Ectodermal cell (in vitro differentiated cells): Measurements from ENCODE around the gene PROSER1.
A peak's percentile ranks its signal among the peaks of the same experiment; 100 is the strongest.

Experiments
- H3K27ac ChIP-seq: 2 replicates; pipeline ENCODE4 v1.7.0; 2013; ENCODE audit warnings: mild to moderate bottlenecking, low read depth, low read length; ENCODE audit not compliant: insufficient read depth, poor library complexity, severe bottlenecking
- H3K27me3 ChIP-seq: 2 replicates; pipeline ENCODE4 v1.7.0; 2013; ENCODE audit warnings: mild to moderate bottlenecking, low read length; ENCODE audit not compliant: insufficient read depth, control insufficient read depth, poor library complexity, severe bottlenecking
- H3K36me3 ChIP-seq: one replicate; pipeline ENCODE4 v1.7.0; 2013; ENCODE audit warnings: low read length; ENCODE audit not compliant: control insufficient read depth, insufficient read depth
- H3K4me1 ChIP-seq: one replicate; pipeline ENCODE4 v1.7.0; 2013; ENCODE audit warnings: low read length; ENCODE audit not compliant: control insufficient read depth, insufficient read depth
- H3K4me3 ChIP-seq: 2 replicates; pipeline ENCODE4 v1.7.0; 2013; ENCODE audit warnings: low read depth, low read length, control low read depth; ENCODE audit not compliant: insufficient read depth
- H3K9me3 ChIP-seq: 2 replicates; pipeline ENCODE4 v1.7.0; 2013; ENCODE audit warnings: mild to moderate bottlenecking, low read length, moderate library complexity; ENCODE audit not compliant: control insufficient read depth
- WGBS, 2 experiments: methylation state at CpG; one replicate each; pipeline ENCODE4 v1.1.7; 2013; ENCODE audit warnings: missing lambda C conversion rate in 2 of 2; 5-methylcytosine and 5-hydroxymethylcytosine counted together

The PROSER1 gene

GRCh38 chr13:39035204-39035603 is 2.7 kb downstream of the PROSER1 start:
- H3K9me3 ChIP-seq = no peaks in the 10 kb centered on the region
- no peak overlapping the region for H3K27ac ChIP-seq
- H3K4me3 ChIP-seq = peak overlapping the region; percentile 95
- H3K36me3 ChIP-seq = no peaks in the 10 kb centered on the region
- H3K27me3 ChIP-seq = no peaks in the 10 kb centered on the region
- H3K4me1 ChIP-seq = peaks cover 19% of the 10 kb centered on the region
- 44 to 62% methylated on average over 2 of the region's 2 CpGs for WGBS, 2 experiments

GRCh38 chr13:39034085-39034484 is 3.8 kb downstream of the PROSER1 start:
- Histone ChIP-seq H3K27me3 (no peaks in the 10 kb centered on the region), H3K27ac (no peak overlapping the region), H3K4me1 (peaks cover 14% of the 10 kb centered on the region), H3K9me3 (no peaks in the 10 kb centered on the region), H3K4me3 (no peak overlapping the region), H3K36me3 (no peaks in the 10 kb centered on the region)
- WGBS, 2 experiments = 89 to 91% methylated on average over 1 of the region's 1 CpG

DNA sequence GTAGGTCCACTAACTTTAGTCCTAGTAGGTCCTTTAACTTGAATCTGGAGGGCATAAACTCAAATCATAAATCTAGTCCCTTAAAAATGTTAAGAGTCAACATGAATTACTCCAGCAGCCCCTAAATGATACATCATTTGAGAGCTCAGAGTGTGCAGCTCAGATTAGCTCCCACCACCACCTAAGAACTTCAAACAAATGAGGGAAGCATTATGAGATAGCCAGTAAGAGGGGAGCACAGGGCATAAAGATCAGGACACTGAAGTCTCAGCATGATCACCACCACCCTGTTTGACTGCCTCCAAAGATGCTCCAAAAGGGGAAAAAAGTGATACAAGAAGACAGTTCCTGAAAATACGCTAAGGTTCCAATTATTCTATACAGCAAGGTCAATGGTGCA is 5.7 kb downstream of the PROSER1 start:
- Histone ChIP-seq H3K4me3 (no peak overlapping the region), H3K36me3 (peaks cover 6% of the 10 kb centered on the region), H3K4me1 (peaks cover 12% of the 10 kb centered on the region), H3K27me3 (no peaks in the 10 kb centered on the region), H3K9me3 (no peaks in the 10 kb centered on the region), H3K27ac (no peak overlapping the region)
- WGBS, 2 experiments = 100% methylated on average over 1 of the region's 1 CpG

GRCh38 chr13:39025433-39025839 is 12.5 kb downstream of the PROSER1 start:
- Histone ChIP-seq H3K9me3 (no peaks in the 10 kb centered on the region), H3K4me3 (no peak overlapping the region), H3K27ac (no peak overlapping the region), H3K36me3 (peaks cover 38% of the 10 kb centered on the region), H3K27me3 (no peaks in the 10 kb centered on the region), H3K4me1 (peaks cover 2% of the 10 kb centered on the region)
- 23 to 43% methylated on average over 1 to 2 of the region's 2 CpGs for WGBS, 2 experiments

DNA sequence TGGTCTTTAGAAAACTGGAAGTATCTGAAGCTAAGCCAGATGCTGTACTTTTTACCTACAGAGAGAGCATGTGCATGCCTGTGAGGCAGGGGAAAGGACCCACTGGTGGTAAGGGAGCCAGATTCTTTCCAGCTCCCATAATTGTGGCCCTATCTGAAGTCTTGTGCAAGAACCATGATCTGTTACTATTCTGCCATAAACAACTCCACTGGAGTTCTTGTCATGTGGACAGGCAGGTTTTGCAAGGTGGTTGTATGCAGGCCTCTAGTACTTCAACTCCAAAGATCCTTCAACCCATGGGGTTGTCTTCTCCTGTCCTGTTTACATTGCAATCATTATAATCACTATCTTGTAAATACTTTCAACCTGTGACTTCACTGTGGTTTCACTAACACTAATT is 14.1 kb downstream of the PROSER1 start:
- no peaks in the 10 kb centered on the region for H3K27me3 ChIP-seq
- H3K27ac ChIP-seq = no peak overlapping the region
- peaks cover 2% of the 10 kb centered on the region for H3K4me1 ChIP-seq
- H3K9me3 ChIP-seq = no peaks in the 10 kb centered on the region
- no peak overlapping the region for H3K4me3 ChIP-seq
- H3K36me3 ChIP-seq = peaks cover 38% of the 10 kb centered on the region

DNA sequence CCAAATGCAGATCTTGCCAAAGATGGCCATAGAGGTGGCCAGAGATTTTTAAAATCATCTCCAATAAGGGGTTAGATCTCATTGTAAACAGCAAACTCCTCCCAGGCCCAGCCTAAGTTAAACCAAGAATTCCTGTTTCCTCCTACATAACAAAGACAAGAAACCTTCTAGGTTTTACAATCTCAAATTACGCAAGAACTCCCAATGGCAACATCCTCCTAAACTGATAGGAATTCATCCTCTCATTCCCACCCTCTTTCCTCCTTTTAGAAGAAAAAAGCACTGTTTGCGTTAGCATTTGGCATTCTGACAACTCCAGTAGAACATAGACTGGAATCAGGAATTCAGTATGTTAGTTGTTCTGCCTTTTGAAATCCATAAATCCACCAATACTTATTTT is 14.6 kb downstream of the PROSER1 start:
- Histone ChIP-seq H3K36me3 (peaks cover 38% of the 10 kb centered on the region), H3K27ac (no peak overlapping the region), H3K27me3 (no peaks in the 10 kb centered on the region), H3K4me1 (peaks cover 2% of the 10 kb centered on the region), H3K4me3 (no peak overlapping the region), H3K9me3 (no peaks in the 10 kb centered on the region)
- 75 to 82% methylated on average over 2 of the region's 2 CpGs for WGBS, 2 experiments

DNA sequence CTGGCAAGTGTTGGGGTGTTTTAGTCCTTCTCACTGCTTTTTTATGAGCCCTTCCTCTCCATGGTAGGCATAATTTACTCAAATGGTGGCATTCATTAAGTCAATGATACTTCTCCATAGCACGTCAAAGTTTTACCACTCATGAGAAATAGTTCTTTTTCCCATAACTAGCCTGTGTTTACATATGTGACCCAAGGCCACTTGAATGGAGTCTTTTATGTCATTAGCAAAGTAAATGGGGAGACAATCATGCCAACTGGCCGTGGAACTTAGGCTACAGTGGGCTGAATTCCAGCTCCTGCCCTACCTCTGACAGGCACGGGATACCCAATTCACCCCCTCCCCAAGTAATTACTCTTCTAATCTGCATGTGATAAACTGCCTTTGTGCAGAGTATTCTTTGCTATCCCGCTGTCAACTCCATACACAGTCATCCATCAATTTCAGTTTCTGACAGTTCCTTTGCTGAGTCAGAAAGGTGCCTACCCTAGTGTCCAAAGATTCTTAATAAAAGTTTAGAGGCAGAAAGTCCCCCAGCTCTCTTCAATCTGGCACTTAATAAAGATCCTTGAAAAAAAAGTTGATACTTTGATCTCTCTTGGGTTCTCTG is 16.9 kb downstream of the PROSER1 start:
- Histone ChIP-seq H3K4me1 (peaks cover 2% of the 10 kb centered on the region), H3K36me3 (peaks cover 29% of the 10 kb centered on the region), H3K4me3 (no peak overlapping the region), H3K27me3 (no peaks in the 10 kb centered on the region), H3K27ac (no peak overlapping the region), H3K9me3 (no peaks in the 10 kb centered on the region)
- WGBS, 2 experiments = 86 to 91% methylated on average over 4 of the region's 4 CpGs

- 43% methylated on average over 2 of the region's 2 CpGs for WGBS, 2 experiments
- H3K4me1 ChIP-seq = no peaks in the 10 kb centered on the region
- H3K9me3 ChIP-seq = no peaks in the 10 kb centered on the region
- peaks cover 39% of the 10 kb centered on the region for H3K36me3 ChIP-seq
- no peak overlapping the region for H3K27ac ChIP-seq
- H3K27me3 ChIP-seq = no peaks in the 10 kb centered on the region
- H3K4me3 ChIP-seq = no peak overlapping the region
Observed at GRCh38 chr13:39016787-39017186, 21.1 kb downstream of the PROSER1 start.

DNA sequence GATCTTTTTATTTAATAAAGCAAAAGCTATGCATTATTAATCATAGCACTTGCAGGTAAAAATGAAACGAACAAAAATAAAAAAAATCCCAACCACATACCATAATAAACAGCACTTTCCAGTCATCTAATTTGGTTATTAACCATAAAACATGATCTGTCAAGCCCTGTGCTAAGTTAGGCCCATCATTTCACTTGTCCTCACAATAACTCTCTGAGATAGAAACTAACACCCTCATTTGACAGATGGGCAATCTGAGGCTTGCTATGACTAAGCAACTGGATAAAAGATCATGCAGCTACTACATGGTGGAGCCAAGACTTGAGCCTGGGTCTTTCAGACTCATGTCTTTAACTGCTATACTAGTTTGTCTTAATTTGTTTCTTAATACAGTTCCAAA is 21.8 kb downstream of the PROSER1 start:
- Histone ChIP-seq H3K27me3 (no peaks in the 10 kb centered on the region), H3K4me1 (no peaks in the 10 kb centered on the region), H3K27ac (no peak overlapping the region), H3K9me3 (no peaks in the 10 kb centered on the region), H3K36me3 (peaks cover 40% of the 10 kb centered on the region), H3K4me3 (no peak overlapping the region)
- 72 to 88% methylated on average over 1 of the region's 1 CpG for WGBS, 2 experiments

GRCh38 chr13:39013462-39013861 is 24.4 kb downstream of the PROSER1 start:
- H3K36me3 ChIP-seq = peaks cover 44% of the 10 kb centered on the region
- 95 to 96% methylated on average over 5 of the region's 5 CpGs for WGBS, 2 experiments
- H3K4me1 ChIP-seq = no peaks in the 10 kb centered on the region
- no peak overlapping the region for H3K4me3 ChIP-seq
- no peaks in the 10 kb centered on the region for H3K9me3 ChIP-seq
- H3K27ac ChIP-seq = no peak overlapping the region
- no peaks in the 10 kb centered on the region for H3K27me3 ChIP-seq

DNA sequence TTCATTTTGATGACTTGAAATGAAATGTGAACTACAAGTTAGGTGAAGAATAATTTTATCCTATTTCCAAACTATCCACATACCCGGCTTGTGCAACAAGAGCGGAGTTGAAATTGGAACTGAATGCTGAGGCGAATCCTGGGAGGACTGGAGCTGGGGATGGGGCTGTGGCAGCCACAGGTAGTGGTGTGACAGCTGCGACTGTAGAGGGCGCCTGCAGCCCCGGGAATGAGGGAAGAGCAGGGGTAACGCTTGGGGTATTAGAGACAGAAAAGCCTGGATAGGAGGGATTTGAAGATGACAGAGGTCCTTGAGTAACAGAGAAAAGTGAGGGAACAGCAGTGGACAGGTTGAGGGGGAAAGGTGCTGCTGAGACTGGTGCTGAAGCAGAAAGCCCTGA is 25.3 kb downstream of the PROSER1 start:
- Histone ChIP-seq H3K4me1 (no peaks in the 10 kb centered on the region), H3K36me3 (peaks cover 44% of the 10 kb centered on the region)

More for the DNA sequence above, 25.3 kb downstream of the PROSER1 start:
- 75 to 78% methylated on average over 7 of the region's 7 CpGs for WGBS, 2 experiments
- no peak overlapping the region for H3K4me3 ChIP-seq
- no peak overlapping the region for H3K27ac ChIP-seq
- no peaks in the 10 kb centered on the region for H3K9me3 ChIP-seq
- H3K27me3 ChIP-seq = no peaks in the 10 kb centered on the region
